ENCODE results near the gene FAM120B. TPM values are rescaled to one million over a fixed set of nuclear protein-coding genes. Genes with fewer than 3 reads are reported as not detected.

Gene FAM120B
- total and polyA plus RNA-seq, 2 of the 4 experiments (the other 2 are of a cell fraction) = 15.3 to 28.0 TPM

- Histone ChIP-seq H2AK9ac (replicated peaks; ENCODE audit: low read depth, low read length, poor library complexity) (peak overlapping the region; percentile 28), H3K4me3 (ENCODE audit: insufficient read depth, low read depth, low read length) (no peak overlapping the region), H3K23ac (ENCODE audit: low read depth, low read length) (no peak overlapping the region), H2BK120ac (ENCODE audit: low read depth, low read length) (no peak overlapping the region), H3K4me2 (ENCODE audit: low read depth, low read length) (no peak overlapping the region), H4K5ac (ENCODE audit: low read depth, low read length) (no peak overlapping the region), H3K36me3 (ENCODE audit: control insufficient read depth, insufficient read depth, low read length) (no peaks in the 10 kb centered on the region), H3K27ac (ENCODE audit: insufficient read depth, low read length) (no peak overlapping the region), H2BK20ac (ENCODE audit: low read depth, low read length) (no peak overlapping the region), H3K79me1 (ENCODE audit: low read depth in 1 of 2, low read length in 2 of 2) (no peaks in the 10 kb centered on the region), H3K27me3 (ENCODE audit: control insufficient read depth, insufficient read depth, low read length) (peaks cover 5% of the 10 kb centered on the region; the same call in 1 of the 2 replicates), H2BK15ac (ENCODE audit: low read depth, low read length) (no peak overlapping the region), H3K56ac (ENCODE audit: extremely low read depth, insufficient read depth, low read length) (no peak overlapping the region), H2AK5ac (ENCODE audit: low read depth, low read length) (no peak overlapping the region), H3K9me1 (ENCODE audit: insufficient read depth, low read length) (no peaks in the 10 kb centered on the region), H4K8ac (ENCODE audit: low read depth in 2 of 2, low read length in 2 of 2) (no peak overlapping the region), H3K14ac (replicated peaks; ENCODE audit: low read depth, low read length) (no peak overlapping the region), H3K9ac (ENCODE audit: low read depth, low read length) (no peak overlapping the region), H2BK5ac (ENCODE audit: low read depth, low read length, poor library complexity, severe bottlenecking) (no peak overlapping the region), H3K4ac (ENCODE audit: low read depth, low read length) (no peak overlapping the region), H4K91ac (ENCODE audit: insufficient read depth, low read depth, low read length) (no peak overlapping the region), H3K4me1 (ENCODE audit: control insufficient read depth, insufficient read depth, low read length) (peaks cover 9% of the 10 kb centered on the region), H4K20me1 (ENCODE audit: insufficient read depth, low read length) (no peaks in the 10 kb centered on the region), H3K18ac (ENCODE audit: low read depth, low read length) (no peak overlapping the region), H2AFZ (replicated peaks; ENCODE audit: low read length, poor library complexity) (no peak overlapping the region), H3K9me3 (ENCODE audit: control insufficient read depth, insufficient read depth, low read length) (no peaks in the 10 kb centered on the region)
- 70% methylated on average over 3 of the region's 22 CpGs; no CpG with 5 or more reads in 1 of the 2 experiments for WGBS, 2 experiments (ENCODE audit: extremely low coverage in 2 of 2, insufficient read length in 1 of 2)
- in situ Hi-C loops (cut with MboI; ENCODE audit: low sequenced_read_pairs) = no loop called here
- dilution Hi-C loops (cut with HindIII; ENCODE audit: low sequenced_read_pairs, unreplicated experiment) = no loop called here
- no TSS peak for BruUV-seq (replicated peaks)
- ATAC-seq (ENCODE audit: low read depth) = no peak
- intact Hi-C loops (cut with micrococcal nuclease) = no loop called here
- TF ChIP-seq BHLHE40 (IDR thresholded peaks at IDR 0.05; ENCODE audit: low read depth, low read length) = no peak
- no peak for TF ChIP-seq MAFK (IDR thresholded peaks at IDR 0.05; ENCODE audit: low read depth, low read length)
- POLR2A ChIA-PET (ENCODE audit: unreplicated experiment) = no interaction called here
- no peak for DNase-seq
- CTCF ChIA-PET = interaction anchor here (1.0 kb wide), 1 partner anchor 8 kb away, joined by 3 read pairs; no protein-coding TSS in a partner anchor
These were observed 38.1 kb upstream of the FAM120B start for GRCh38 chr6:170268216-170269129.
